Ishikawa (cell line): ENCODE measurements around the gene IFNA6.

Source experiments
- CEBPB ChIP-seq: IDR thresholded peaks from 2 replicates; pipeline ENCODE4 v1.6.1; 2012
- CREB1 ChIP-seq: IDR thresholded peaks from 2 replicates; pipeline ENCODE4 v1.6.1; 2012; ENCODE audit warnings: low read depth
- EGR1 ChIP-seq: IDR thresholded peaks from 2 replicates; pipeline ENCODE4 v1.6.1; 2012
- EP300 ChIP-seq: IDR thresholded peaks from 2 replicates; pipeline ENCODE4 v1.6.1; 2012; ENCODE audit warnings: borderline replicate concordance
- FOXM1 ChIP-seq: IDR thresholded peaks from 2 replicates; pipeline ENCODE4 v1.6.1; 2012; ENCODE audit warnings: low read depth, borderline replicate concordance
- NFIC ChIP-seq: IDR thresholded peaks from 2 replicates; pipeline ENCODE4 v1.6.1; 2012
- RAD21 ChIP-seq: IDR thresholded peaks from 2 replicates; pipeline ENCODE4 v1.6.1; 2012; ENCODE audit warnings: low read depth
- TAF1 ChIP-seq: IDR thresholded peaks from 2 replicates; pipeline ENCODE4 v1.6.1; 2012; ENCODE audit warnings: low read depth, mild to moderate bottlenecking
- TCF12 ChIP-seq: IDR thresholded peaks from 2 replicates; pipeline ENCODE4 v1.6.1; 2012; ENCODE audit warnings: low read depth
- TEAD4 ChIP-seq: IDR thresholded peaks from 2 replicates; pipeline ENCODE4 v1.6.1; 2012
- YY1 ChIP-seq: IDR thresholded peaks from 2 replicates; pipeline ENCODE4 v1.6.1; 2012; ENCODE audit warnings: low read depth
- ZBTB7A ChIP-seq: IDR thresholded peaks from 2 replicates; pipeline ENCODE4 v1.6.1; 2012; ENCODE audit warnings: low read depth
- TF ChIP-seq, protein P1 (sequence below): IDR thresholded peaks from 2 replicates; pipeline ENCODE4 v1.6.1; 2012
- TF ChIP-seq, protein P2 (sequence below): IDR thresholded peaks from 2 replicates; pipeline ENCODE4 v1.6.1; 2012
- TF ChIP-seq, protein P3 (sequence below): IDR thresholded peaks from 2 replicates; pipeline ENCODE4 v1.6.1; 2012; ENCODE audit warnings: low read depth, mild to moderate bottlenecking

The IFNA6 gene

DNA sequence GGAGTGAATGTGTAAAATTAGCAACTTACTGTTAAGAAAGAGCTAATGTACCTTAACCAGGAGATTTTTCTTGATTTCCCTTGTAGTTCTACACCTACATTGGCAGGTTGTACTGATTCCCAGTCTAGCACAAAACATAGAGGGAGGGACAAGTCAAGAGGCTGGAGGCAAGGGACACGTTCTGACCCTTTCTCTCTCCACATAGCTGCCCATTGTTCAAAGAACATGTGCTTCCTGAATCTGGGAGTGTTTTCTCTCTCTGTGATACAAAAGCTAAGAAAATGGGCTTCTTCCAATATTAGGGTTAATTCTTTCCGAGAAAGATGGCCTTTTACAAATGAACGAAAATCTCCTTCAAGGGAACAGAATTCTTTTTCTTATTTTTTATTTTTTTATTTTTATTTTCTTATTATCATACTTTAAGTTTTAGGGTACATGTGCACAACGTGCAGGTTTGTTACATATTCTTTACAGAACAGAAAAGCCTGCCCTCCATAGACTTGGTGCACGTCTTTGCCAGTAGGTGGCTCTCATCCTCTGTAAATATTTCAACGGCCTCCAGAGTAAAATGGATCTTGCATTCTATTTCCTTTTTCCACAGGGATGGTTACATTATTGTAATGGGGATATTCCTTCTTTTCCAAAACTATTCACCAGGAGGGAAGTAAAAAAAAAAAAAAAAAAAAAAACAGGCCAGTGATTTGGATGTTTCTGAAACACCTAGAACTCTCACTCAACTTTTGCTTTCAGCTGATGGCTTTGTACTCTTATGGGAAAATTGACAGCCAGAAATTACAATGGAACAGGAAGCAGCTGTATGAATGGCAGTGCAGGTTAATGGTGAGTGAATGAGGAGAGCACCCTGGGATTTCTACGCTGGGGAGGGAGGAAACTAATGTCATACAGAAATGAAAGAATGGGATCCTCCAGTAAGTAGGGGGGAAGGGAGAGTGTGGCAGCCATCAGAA, 32.4 kb downstream of the IFNA6 start:
- TF ChIP-seq RAD21 = peak; percentile 66
- no peak for TF ChIP-seq ZBTB7A

DNA sequence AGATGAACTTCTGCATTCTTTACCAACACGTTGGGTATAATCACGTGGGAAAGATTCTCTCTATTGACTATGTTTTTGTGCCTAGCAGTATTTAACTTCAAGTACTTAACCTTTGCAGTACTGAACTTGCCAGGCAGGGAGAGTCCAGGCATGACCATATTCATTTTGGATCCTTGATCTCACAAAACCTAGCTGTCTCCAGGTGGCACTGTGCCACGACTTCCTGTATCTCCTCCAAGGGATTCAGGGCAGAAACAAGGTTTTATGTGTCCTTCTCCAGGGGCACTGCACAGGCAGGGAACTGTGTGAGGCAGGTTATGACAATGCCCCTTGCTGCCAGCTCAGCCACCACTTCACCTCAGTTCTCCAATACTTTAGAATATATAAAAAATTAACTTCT, 33.8 kb downstream of the IFNA6 start:
- TF ChIP-seq, protein P1, sequence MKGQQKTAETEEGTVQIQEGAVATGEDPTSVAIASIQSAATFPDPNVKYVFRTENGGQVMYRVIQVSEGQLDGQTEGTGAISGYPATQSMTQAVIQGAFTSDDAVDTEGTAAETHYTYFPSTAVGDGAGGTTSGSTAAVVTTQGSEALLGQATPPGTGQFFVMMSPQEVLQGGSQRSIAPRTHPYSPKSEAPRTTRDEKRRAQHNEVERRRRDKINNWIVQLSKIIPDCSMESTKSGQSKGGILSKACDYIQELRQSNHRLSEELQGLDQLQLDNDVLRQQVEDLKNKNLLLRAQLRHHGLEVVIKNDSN = no peak
- TF ChIP-seq CREB1 (no peak), TAF1 (no peak), TEAD4 (no peak), TCF12 (no peak), EGR1 (no peak), RAD21 (no peak), FOXM1 (no peak), CEBPB (no peak)
- TF ChIP-seq, protein P2, sequence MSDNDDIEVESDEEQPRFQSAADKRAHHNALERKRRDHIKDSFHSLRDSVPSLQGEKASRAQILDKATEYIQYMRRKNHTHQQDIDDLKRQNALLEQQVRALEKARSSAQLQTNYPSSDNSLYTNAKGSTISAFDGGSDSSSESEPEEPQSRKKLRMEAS = no peak

DNA sequence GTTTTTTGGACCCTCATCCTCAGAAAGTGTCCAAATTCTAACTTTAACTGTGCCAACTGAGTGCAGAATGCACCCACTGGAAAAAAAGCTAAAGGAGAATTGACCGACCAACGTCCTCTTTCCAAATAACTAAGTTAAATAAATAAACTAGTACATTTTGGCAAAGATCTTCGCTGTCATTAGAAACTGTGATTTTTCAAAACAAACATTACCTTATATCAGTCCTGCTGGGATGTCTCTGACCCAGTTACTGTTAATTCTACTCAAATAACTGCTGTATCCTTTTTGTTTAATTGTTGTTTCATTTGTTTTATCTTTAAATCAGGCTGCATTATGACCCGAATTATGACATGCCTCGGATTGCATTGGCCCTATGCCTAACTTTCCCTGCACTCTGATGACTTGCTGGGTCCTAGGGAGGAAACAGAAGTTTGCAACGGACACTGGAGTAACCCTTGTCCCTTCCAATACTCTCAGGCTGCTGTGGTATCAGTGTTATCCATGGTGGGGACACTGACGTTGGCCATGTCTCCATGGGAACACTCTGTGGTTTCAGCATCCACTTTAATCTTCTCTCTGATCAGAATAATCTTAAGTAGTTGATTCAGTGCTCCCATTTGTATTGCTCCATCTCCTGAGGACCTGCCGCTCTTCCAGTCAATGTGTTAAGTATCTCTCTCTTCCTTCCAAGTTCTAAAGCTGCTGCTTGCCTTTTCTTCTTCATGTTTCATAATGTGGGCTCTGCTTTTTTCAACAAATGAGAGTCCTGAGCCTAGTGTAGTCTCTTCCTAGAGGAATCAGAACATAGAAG, 34.5 kb downstream of the IFNA6 start:
- TF ChIP-seq EP300 (no peak), EGR1 (no peak), CEBPB (no peak), TAF1 (no peak), TEAD4 (no peak), CREB1 (no peak), YY1 (no peak), TCF12 (no peak)
- TF ChIP-seq, protein P1 = no peak
- TF ChIP-seq, protein P3, sequence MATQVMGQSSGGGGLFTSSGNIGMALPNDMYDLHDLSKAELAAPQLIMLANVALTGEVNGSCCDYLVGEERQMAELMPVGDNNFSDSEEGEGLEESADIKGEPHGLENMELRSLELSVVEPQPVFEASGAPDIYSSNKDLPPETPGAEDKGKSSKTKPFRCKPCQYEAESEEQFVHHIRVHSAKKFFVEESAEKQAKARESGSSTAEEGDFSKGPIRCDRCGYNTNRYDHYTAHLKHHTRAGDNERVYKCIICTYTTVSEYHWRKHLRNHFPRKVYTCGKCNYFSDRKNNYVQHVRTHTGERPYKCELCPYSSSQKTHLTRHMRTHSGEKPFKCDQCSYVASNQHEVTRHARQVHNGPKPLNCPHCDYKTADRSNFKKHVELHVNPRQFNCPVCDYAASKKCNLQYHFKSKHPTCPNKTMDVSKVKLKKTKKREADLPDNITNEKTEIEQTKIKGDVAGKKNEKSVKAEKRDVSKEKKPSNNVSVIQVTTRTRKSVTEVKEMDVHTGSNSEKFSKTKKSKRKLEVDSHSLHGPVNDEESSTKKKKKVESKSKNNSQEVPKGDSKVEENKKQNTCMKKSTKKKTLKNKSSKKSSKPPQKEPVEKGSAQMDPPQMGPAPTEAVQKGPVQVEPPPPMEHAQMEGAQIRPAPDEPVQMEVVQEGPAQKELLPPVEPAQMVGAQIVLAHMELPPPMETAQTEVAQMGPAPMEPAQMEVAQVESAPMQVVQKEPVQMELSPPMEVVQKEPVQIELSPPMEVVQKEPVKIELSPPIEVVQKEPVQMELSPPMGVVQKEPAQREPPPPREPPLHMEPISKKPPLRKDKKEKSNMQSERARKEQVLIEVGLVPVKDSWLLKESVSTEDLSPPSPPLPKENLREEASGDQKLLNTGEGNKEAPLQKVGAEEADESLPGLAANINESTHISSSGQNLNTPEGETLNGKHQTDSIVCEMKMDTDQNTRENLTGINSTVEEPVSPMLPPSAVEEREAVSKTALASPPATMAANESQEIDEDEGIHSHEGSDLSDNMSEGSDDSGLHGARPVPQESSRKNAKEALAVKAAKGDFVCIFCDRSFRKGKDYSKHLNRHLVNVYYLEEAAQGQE = no peak

DNA sequence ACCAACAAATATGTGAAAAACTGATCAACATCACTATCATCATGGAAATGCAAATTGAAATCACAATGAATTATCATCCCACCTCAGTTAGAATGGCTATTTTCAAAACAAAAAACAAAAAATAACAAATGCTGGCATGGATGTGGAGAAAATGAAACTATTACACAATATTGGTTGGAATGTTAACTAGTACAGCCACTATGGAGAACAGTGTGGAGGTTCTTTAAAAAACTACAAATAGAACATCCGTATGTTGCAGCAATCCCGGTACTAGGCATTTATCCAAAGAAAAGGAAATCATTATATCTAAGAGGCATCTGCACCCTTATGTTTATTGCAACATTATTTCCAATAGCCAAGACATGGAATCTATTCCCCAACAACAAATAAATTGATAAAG, 36.5 kb downstream of the IFNA6 start:
- TF ChIP-seq, protein P1 = no peak
- TF ChIP-seq EP300 (no peak), EGR1 (no peak), YY1 (no peak), TCF12 (no peak), NFIC (no peak), ZBTB7A (no peak), TEAD4 (no peak), CEBPB (no peak), CREB1 (no peak), RAD21 (no peak), TAF1 (no peak), FOXM1 (no peak)
- TF ChIP-seq, protein P3 = no peak
- TF ChIP-seq, protein P2 = no peak

DNA sequence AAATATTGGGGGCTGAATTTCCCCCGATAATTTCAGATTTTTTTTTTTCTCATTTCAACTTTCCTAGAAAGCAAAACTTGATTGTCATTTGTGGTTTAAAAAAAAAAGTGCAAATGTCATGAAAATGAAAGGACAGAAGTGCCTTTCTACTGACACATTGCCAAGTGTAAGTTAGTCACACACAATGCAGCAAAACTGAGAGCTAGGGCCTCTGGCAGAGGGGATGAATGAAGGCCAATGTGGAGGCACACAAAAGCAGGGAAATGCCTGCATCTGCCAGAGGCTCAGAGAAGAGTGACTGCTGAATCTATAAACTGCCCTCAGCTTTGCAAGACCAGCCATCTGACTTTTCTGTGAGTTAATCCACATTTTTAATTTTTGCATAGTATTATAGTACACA, 38.8 kb downstream of the IFNA6 start:
- TF ChIP-seq CEBPB (no peak), TAF1 (no peak), RAD21 (no peak), EP300 (no peak), ZBTB7A (no peak), FOXM1 (no peak), TEAD4 (no peak), EGR1 (no peak), NFIC (no peak), CREB1 (no peak), YY1 (no peak), TCF12 (no peak)
- TF ChIP-seq, protein P3 = no peak
- TF ChIP-seq, protein P2 = no peak
- TF ChIP-seq, protein P1 = no peak
